HCT116 (cell line): ENCODE measurements around the gene IFI44.

Experiments used
- ATF3 ChIP-seq: IDR thresholded peaks from 2 replicates; pipeline ENCODE4 v1.6.1; 2012
- CTCF ChIP-seq, 3 experiments: fragments of 200-600 bp in 1 of 3; sonication (generic) in 1 of 3; IDR thresholded peaks in 2 of 3; conservative IDR thresholded peaks in 1 of 3; 2 replicates each; pipeline ENCODE4 v1.5.1; 2012 to 2017; ENCODE audit warnings: low read depth in 2 of 3, low read length in 2 of 3, antibody characterized with exemption in 1 of 3, borderline replicate concordance in 1 of 3, control low read depth in 1 of 3, mild to moderate bottlenecking in 1 of 3, mixed read lengths in 1 of 3, mixed run types in 1 of 3, moderate library complexity in 1 of 3; ENCODE audit not compliant: insufficient read depth in 1 of 3
- EZH2phosphoT487 ChIP-seq: fragments of 200-600 bp; IDR thresholded peaks from 2 replicates; pipeline ENCODE4 v1.6.1; 2018; ENCODE audit warnings: antibody characterized with exemption, borderline replicate concordance
- YY1 ChIP-seq: IDR thresholded peaks from 2 replicates; pipeline ENCODE4 v1.6.1; 2011; ENCODE audit warnings: low read length, low read depth, moderate library complexity, mild to moderate bottlenecking; ENCODE audit not compliant: insufficient replicate concordance; ENCODE audit errors: extremely low read depth
- ZNF274 ChIP-seq: fragments of 200-500 bp; sonication (Bioruptor generic); IDR thresholded peaks from 2 replicates; pipeline ENCODE4 v1.6.1; 2014; ENCODE audit warnings: mild to moderate bottlenecking, low read depth, low read length, inconsistent platforms

DNA sequence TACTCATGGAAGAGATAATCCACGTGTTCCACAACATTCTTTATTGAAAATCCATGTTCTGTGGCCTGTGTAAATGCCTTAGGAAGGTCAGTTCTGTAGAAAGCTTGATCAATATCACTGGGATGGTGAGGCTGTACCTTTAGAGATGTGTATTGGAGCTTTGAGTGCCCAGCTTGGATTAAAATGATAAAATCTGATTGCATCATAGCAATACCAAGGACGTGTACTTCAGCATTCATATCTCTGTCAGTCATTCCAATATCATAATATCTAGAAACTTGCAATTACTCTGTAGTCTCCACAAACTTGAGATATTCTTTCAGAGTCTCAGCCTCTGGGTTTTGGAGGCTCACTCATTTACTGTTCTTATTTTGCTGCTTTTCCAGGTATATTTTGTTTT is 31.6 kb downstream of the IFI44 start:
- TF ChIP-seq CTCF (IDR thresholded peaks at IDR 0.05 in 2 of 3, conservative IDR thresholded peaks at IDR 0.05 in 1 of 3; ENCODE audit: borderline replicate concordance in 1 of 3, insufficient read depth in 1 of 3, low read depth in 2 of 3, low read length in 2 of 3): no peak
- no peak for TF ChIP-seq YY1
- TF ChIP-seq ZNF274: no peak
- no peak for TF ChIP-seq ATF3
- TF ChIP-seq EZH2phosphoT487: no peak
